Embryonic facial prominence (tissue), 1 donor: Measurements from ENCODE around the gene NAV2.
"Not testable (repeated sequence)": the region's sequence is repeated elsewhere in the genome, so short reads cannot be mapped to it uniquely, and the experiment has no call there.

Source experiments
- DNase-seq: peaks from one replicate; pipeline ENCODE4 v3.0.0-alpha.2; 2016; ENCODE audit errors: extremely low spot score

NAV2 gene

DNA sequence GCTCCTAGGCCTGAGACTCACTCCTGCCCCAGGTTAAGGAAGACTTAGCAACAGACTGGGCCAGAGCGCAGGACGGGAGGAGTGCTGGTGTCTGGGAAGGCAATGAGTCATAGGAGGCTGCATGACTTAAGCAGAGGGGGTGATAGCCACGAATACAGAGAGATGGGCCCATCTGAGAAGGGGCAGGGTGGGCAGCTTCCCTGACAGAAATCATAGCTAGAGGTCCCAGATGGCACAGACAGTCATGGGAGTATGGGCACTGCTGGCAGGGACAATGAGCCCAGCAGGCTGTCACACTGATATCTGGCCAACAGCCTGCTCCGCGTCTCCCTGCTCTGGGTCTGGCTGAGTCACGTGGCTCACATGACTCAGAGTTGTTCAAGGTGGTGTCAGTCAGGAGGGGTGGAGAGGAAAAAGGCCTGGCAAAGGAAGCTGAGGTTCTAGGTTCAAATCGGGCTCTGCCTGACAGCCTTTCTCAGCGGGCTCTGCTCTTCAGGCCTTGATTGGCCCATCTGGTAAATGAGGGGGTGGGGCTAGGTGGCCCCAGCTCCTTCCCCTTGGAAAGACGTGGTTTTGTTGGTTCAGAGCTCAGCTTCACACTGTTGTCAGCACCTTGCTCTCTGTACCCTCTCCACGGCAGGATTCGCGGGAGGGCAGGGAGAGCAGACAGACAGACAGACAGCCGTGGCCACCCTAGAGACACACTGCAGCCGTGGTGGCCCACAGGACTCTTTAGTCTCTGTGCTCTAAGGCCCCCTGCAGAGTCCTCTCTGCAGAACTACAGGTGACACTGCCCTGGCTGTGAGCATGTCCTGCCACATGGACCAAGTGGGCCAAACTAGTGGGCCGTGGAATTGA is 399.9 kb downstream of the NAV2 start:
- no peak for DNase-seq

DNA sequence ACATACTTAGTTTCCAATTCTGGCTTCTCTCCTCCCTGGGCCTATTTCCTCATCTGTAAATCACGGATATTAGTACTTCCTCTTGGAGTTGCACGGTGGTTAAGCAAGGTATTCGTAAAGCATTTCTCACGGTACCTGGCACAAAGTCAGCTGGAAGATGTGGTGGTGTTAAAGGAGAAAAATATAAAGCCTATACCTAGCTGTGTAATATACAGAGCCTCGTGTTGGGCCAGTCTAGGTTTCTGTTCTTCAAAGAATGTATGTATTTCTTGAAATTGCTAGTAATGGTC is 400.5 kb downstream of the NAV2 start:
- DNase-seq = no peak

DNA sequence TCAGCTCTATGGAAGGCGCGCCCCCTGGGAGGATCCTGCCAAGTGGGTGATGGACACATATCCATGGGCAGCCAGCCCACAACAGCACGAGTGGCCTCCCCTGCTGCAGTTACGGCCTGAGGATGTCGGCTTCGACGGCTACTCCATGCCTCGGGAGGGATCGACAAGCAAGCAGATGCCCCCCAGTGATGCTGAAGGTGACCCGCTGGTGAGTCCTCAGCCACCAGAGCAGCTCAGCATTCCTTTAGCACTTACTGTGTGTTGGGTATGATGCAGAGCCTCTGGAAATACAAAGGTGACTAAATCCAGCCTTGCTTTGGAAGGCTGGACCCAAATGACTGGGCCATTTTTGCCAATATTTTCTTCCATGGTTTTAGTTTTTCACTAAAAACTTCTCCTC is 402.0 kb downstream of the NAV2 start:
- no peak for DNase-seq

DNA sequence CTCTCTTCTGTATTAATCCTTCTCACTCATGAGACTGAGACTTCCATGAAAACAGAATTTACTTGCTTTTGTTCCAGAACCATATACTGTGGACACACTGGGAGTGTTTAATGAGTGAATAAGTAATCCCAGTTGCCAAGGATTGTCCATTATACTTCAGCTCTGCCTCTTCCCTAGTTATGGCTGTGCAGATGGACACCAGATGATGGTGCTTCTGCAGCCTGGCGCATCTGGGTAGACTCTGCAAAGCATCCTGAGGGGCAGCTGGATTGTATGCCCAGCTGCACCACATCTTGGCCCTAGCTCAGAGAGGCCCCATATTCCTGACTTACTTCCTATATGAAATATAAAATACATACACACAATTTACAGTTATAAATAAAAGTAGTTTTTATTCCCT is 404.2 kb downstream of the NAV2 start:
- DNase-seq = no peak

DNA sequence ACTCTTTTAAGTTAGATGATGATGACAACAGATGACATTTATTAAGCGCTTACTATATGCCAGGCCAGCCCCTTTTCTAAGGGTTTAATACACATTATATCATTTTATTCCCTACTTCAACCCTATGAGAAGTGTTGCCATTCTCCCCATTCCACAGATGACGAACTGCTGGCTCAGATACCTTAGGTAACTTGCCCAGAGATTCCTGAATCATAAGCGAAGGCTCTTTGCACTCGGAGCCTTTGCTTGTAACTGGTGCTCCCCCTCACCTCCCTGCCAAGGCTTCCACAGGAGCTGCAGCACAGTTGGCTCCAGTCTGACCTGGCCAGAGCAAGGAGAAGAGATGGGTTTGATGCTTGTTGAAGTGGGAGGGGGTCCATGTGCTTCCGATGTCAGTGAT is 404.7 kb downstream of the NAV2 start:
- DNase-seq = no peak

DNA sequence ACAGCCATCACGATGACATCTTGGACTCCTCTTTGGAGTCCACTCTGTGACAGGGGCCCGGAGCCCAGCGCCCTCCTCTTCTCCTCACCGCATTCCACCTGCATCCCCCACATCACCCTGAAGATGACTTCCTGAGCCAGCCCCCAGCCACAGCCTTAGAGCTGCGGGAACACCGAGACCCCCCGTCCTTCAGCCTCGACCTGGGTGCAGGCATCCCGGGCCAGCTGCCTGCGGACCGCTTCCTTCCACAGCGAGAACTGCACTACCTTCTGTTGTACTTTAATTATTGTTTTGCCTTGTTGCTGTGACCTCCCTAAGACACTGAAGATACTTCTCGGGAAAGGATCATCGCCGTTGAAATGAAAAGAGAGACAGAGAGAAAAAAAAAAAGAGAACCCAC is 405.6 kb downstream of the NAV2 start:
- no peak for DNase-seq

DNA sequence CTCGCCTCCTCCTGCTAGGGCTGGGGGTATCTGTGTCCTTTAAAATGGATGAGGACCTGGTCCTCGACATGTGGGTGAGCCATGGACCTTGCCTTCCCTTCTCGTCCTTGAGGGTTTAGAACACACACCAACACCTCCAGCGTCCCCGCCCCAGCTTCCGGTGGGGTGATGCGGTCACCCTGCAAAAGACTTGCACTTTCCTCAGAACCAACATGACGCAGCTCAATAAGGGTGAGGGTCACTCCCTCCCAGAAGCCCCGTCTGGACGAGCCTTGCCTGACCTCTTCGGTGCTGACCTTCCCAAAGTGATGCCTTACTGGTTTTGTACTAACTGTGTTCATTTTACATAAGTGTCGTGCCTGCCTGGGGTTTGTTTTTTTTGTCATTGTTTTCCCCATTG is 406.7 kb downstream of the NAV2 start:
- no peak for DNase-seq

DNA sequence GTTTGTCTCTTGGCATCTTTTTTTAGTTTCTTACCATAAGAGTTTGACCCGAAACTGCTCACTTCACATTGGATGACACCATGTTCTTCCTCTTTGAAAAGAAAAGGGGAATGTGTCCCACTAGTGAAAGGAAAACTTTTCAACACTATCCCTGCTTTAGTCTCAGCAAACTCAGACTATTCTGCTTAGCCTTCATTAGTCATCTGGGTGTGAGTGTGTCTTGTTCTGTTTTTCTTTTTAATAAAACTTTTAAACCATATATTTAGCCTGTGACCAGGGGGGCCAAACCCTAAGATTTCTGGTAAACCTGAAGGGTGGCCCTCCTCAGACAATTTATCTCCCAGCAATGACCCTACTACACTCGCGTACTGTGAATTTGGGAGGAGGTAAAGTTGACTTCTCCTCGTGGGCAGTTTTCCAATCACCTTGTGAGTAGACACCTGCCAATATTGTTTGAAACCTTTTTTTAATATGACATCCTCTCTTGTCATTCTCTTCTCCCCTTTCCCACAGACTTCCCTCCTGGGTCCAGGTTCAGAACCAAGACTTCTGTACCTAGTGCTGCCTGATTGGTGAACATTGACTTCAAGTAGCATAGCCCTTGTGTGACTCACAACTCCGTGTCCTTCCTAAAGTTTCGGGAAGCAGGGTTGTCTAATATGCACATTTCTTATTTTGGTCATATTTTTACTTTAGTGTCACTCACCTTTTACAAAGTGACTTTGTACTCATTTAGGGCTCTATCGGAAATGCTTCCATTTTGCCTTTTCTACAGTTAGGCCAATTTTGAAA is 407.7 kb downstream of the NAV2 start:
- no peak for DNase-seq

DNA sequence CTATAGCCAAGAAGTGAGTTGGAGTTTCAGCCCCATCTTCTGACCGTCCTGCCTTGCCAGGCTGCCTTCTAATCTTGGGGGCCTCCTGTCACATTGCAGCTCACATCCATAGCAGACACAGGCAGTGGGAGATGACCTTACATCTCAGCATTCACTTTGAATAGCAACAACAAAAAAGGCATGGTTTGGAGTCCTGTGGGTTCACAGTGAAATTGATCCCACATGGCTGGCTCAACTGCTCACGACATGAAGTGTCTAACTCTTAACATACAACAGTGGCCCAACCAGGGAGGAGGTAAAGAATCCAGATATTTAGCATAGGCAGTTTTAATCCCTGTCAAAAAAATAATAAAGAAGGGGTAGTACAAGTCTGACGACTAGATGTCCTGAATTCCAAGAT is 409.5 kb downstream of the NAV2 start:
- DNase-seq = no peak

DNA sequence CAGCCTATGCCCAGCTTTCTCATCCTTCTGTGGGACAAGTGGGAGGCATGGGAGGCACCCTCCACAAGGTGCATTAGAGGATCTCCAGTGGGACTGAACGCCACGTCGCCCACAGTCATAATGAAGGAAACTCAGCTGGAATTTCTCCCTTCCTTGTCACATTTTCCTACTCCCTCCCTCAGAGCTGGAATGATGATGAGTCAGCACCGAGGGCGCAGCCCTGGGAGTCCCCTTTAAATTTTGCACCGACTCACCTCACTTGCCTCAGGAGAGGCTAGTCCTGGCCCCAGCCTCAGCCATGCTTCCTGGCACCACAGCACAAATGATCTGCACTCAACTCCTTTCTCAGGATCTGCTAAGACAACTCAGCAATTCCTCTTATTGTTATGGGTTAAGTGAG is 413.3 kb downstream of the NAV2 start:
- no peak for DNase-seq

DNA sequence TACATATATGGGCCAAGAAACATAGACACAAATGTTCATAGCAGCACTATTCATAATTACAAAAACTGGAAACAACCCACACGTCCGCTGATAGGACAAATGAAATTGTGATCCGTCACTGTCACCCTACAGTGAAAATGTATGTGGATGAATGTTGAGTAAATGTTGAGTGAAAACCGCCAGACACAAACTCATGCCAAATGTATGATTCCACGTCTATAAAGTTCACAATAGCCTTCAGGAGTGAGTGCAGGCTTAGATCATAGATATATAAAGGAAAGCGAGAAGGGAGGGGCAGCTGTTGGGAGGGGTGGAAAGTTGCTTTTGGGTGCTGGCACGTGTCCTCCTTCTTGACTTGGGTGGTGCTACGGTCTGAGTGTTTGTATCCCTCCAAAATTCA is 414.1 kb downstream of the NAV2 start:
- no peak for DNase-seq

DNA sequence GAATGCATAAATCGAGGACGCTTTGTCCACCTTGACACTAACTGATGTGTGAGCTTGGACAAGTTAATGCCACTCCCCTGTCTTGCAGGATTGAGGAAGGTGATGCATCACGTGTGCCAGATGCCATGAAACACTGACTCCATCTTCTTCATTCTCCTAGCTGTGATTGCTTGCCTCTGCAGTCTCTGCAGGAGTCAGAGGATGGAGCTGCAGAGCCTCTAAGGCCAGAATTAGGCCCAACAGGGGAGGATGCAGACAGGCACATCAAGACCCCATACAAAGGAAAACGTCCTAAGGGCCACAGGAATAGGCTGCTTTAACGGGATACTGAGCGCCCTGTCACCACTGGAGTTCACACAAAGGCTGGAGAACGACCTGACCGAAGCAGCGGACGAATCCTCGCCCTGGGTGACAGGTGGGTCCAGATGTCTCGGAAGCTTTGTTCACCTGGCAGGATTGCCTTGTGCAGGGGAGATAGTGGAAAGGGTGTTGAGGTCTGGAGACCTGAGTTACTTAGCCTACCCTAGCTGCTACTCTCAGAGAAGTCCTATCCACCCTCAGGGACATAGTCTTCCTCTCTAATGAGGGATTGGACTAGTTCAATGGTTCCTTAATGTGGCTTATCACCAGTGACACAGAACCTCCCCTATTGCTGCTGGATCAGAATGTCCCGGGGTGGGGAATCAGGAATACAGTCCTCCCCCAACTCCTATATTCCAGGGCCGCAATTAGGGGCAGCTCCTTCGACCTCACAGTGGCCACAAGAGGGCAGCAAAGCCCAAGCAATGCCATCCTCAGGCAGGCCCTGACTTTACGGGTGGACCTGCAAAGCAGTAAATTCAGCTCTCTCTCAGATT is 415.3 kb downstream of the NAV2 start:
- peak; percentile 20 for DNase-seq

DNA sequence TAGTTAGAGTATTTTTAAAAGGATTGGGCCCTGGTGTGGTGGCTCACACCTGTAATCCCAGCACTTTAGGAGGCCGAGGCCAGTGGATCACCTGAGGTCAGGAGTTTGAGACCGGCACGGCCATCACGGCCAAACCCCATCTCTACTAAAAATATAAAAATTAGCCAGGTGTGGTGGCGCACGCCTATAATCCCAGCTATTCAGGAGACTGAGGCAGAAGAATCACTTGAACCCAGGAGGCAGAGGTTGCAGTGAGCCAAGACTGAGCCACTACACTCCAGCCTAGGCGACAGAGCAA is 415.8 kb downstream of the NAV2 start:
- not testable (repeated sequence) for DNase-seq

DNA sequence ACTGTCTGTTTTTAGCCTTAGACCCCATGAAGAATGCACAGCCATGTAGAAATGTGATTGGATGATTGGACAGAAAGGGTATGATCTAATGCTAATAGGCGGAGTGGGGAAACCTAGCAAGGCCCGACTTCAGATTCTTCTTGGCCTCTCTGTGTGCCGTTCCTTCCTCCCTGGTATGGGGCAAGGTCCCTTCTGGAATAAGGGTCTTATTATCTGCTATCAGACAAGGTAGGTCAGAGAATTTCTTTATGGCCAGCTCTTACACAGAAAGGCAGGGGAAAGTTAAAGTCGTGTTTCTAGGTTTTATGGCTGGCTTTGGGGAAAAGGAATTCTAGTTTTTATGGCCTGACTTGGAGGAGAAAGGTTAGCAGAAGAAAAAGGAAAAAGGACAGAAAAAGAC is 417.0 kb downstream of the NAV2 start:
- no peak for DNase-seq

DNA sequence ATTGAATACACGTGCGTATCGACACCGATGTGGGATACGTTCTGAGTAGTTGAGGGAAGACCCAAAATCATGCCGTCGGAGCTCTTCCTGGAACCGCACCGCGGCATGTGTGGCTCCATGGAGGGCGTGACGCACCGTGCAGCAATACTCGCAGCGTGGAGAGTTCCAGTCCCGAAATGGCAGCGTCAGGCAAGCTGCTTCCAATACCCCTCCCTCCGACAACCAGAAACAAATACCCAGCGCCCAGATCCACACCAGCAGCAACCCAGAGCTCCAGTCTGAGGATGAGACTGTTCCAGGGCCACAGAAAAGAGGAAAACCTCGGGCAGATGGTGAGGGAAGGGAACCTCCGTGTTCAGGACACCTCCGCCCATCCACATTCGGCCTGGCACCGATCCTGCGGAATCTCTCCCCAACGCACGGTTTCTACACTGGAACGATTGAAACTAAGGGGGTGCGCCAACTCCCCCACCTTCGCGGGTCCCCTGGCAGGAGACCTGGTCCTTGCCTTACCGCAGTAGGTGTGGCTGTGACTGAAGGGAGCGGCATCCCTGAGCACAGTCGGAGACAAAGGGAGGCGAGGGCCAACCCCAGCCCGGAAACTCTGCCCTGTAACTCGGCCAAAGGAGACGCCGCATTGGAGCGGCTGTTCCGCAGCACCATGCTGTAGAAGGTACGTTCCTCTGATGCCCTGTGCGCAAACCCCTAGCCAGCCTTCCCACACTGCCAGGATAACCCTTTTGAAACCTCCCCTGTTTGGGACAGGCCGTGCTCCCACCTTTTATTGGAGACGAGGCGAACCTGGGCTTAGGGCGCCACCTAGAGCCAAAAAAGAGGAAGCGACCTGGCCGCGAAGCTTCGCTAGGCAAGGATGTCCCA is 419.4 kb downstream of the NAV2 start:
- DNase-seq = peak; percentile 39

DNA sequence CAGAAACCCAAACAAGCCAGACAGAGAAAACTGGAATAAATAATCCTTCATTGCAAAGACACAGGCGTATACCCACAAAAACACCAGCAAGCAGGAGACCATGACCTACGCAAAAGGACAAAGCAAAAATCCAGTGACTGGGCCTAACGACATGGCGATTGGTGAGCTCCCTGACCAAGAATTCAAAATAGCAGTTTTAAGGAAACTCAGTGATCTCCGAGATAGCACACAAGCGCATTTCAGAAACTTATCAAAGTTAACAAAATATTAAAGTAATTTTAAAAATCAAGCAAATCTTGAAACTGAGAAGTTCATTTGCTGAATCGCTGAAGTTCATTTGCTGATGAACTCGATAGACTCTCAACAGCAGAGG is 420.0 kb downstream of the NAV2 start:
- no peak for DNase-seq

DNA sequence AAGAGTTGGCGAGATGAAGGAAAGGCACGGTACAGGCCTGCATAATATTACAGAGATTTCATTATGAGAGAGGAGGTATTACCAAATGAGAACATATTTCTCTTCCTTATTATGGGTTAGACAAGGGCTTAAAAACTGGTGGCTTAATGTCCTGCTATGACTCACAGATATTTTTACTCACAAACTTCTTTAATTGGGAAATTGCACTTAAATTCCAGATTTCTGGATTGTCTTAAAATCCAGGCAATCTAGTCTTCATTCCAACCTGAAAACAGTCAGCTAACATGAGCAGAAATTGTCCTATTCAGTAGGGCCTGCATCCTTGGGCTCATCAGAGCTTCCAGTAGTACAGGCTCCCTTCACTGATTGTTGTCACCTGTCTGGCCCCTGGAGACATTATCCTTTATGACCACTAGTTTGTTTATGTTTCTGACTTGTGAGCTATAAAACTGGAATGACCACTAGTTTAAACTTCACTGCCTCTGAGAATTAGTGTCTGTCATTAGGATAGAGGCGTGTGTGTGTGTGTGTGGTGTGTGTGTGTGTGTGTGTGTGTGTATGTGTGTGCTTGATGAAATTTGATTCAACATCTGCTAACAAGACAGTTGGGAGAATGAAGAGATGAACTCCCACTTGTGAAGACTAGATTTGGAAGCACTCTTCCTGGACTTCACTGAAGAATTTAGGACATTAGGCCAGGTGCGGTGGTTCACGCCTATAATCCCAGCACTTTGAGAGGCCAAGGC is 422.5 kb downstream of the NAV2 start:
- DNase-seq = no peak

DNA sequence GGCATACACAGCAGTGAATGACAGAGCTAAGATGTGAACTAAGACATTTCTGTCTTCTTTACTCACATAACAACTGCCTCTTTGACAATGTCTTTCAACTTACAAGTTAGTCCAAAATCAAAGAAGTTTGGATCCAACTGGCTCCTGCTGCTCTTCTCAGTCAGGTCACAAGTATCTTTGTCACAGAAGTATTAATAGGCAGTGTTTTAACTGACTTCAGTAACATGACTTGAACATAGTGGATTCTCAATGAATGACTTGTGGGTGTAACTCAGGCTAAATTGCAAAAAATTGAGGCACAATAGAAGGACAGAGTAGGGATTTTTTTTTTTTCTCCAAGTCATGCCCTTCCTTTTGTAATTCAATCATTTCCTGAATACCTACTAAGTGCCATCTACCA is 425.0 kb downstream of the NAV2 start:
- DNase-seq = no peak

DNA sequence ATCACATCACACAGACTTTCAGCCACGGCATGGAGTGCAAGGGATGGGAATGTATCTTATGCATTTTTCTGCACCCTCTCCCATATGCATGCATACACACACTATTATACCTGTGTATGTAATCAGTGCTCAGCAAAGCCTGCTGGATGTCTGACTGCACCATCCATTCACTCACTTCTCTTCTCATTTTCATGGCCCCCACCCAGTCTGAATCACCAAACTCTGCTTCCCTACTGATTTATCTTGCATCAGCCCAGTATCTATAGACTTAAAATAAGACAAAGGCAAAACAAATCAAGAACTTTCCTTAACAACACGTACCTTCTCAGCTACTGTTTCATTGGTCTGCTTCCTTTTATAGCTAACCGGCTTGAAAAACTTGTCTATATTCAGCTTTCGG is 426.1 kb downstream of the NAV2 start:
- no peak for DNase-seq

DNA sequence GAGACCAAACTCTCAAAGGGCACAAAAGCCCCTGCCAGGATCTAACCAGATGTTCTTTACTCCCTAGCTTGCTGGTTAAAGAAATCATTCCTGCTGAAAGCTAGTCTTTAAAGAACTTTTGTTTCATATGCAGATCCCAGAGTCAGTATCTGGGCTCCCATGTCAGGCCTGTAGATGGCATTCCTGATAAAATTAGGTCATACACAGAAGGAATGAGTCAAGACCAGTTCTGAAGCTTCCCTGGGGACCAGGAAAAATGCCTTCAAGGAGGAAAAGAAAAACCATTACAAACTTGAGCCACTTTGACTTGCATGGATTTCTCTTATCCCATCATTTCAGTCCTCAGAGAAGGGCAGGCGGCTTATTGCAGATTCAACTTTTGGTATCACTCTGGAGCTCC is 441.7 kb downstream of the NAV2 start:
- no peak for DNase-seq

DNA sequence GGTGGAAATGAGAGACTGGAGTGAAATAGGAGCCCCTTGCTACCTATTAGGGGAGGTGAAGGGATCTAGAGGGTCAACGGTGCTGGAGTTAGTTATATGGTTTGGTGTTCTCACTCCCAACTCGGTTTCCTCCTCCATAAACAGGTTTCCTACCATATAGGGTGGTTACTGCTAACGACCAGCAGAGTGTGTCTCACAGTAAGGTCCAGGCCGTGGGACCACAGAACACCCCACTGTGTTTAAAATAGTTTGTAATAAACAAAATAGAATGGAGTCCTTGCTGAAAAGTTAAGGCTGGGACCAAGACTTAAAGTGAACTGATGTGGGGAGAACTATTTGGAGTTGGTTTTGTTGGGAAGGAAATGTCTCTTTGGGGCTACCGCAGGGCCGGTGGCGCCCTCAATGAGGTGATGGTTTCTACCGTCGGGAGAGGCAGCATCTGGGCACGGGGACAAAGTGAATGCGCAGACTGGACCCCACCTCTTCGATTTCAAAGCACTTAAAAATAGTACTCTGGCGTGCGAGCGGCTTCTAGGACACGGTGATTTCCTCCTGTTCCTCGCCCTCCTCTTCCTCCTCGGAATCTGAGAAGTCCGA is 443.1 kb downstream of the NAV2 start:
- no peak for DNase-seq
